Endothelial cell (in vitro differentiated cells): ENCODE data around the gene AGBL1. TPM values are rescaled to one million over a fixed set of nuclear protein-coding genes. Genes with fewer than 3 reads are reported as not detected.
"Not testable (repeated sequence)": the region's sequence is repeated elsewhere in the genome, so short reads cannot be mapped to it uniquely, and the experiment has no call there.

Experiments used
- DNase-seq: peaks from one replicate; pipeline ENCODE4 v3.0.0; 2021; ENCODE audit warnings: low spot score
- H3K27ac Mint-ChIP-seq: one replicate; pipeline ENCODE4 v1.8.0; 2021; ENCODE audit warnings: mixed read lengths, inconsistent platforms; ENCODE audit not compliant: unreplicated experiment
- H3K27me3 Mint-ChIP-seq: one replicate; pipeline ENCODE4 v1.8.0; 2021; ENCODE audit warnings: mild to moderate bottlenecking, moderate library complexity, mixed read lengths, inconsistent platforms; ENCODE audit not compliant: unreplicated experiment
- H3K36me3 Mint-ChIP-seq: one replicate; pipeline ENCODE4 v1.8.0; 2021; ENCODE audit warnings: mild to moderate bottlenecking, low read depth, mixed read lengths, inconsistent platforms; ENCODE audit not compliant: unreplicated experiment
- H3K4me1 Mint-ChIP-seq: one replicate; pipeline ENCODE4 v1.8.0; 2021; ENCODE audit warnings: mild to moderate bottlenecking, mixed read lengths, inconsistent platforms; ENCODE audit not compliant: unreplicated experiment
- H3K4me3 Mint-ChIP-seq: one replicate; pipeline ENCODE4 v1.8.0; 2021; ENCODE audit warnings: mild to moderate bottlenecking, mixed read lengths, inconsistent platforms; ENCODE audit not compliant: unreplicated experiment
- H3K9me3 Mint-ChIP-seq: one replicate; pipeline ENCODE4 v1.8.0; 2021; ENCODE audit warnings: mixed read lengths, inconsistent platforms; ENCODE audit not compliant: unreplicated experiment
- CTCF ChIP-seq: fragments of 200-600 bp; sonication (generic); IDR thresholded peaks from one replicate; pipeline ENCODE4 v1.5.0; 2021; ENCODE audit warnings: antibody characterized with exemption; ENCODE audit not compliant: unreplicated experiment
- total RNA-seq: library from RNA; stranded (reverse); fragmentation: NEBNext Ultra II Directional; extraction: Animal tissue kit (Norgen Biotek cat#: 25700); gene quantifications from one replicate; pipeline ENCODE4 v1.2.1, GENCODE V29; 2021; ENCODE audit not compliant: unreplicated experiment

AGBL1 gene
- total RNA-seq, 1 donor from 2014 or later: 0.03 TPM

- H3K4me3 Mint-ChIP-seq: no peak overlapping the region
- no peak for TF ChIP-seq CTCF
- H3K4me1 Mint-ChIP-seq: peaks cover 12% of the 10 kb centered on the region
- peak; percentile 7 for DNase-seq
- no peaks in the 10 kb centered on the region for H3K27me3 Mint-ChIP-seq
- no peaks in the 10 kb centered on the region for H3K36me3 Mint-ChIP-seq
- no peaks in the 10 kb centered on the region for H3K9me3 Mint-ChIP-seq
- H3K27ac Mint-ChIP-seq: peak overlapping the region; percentile 39
Measured at GRCh38 chr15:87038404-87038803, 958.7 kb downstream of the AGBL1 start.

- not testable (repeated sequence) for H3K27me3 Mint-ChIP-seq, H3K9me3 Mint-ChIP-seq, H3K4me1 Mint-ChIP-seq, H3K4me3 Mint-ChIP-seq, H3K27ac Mint-ChIP-seq, DNase-seq, H3K36me3 Mint-ChIP-seq
Measured at GRCh38 chr15:87042619-87043018, 962.9 kb downstream of the AGBL1 start.

- Mint-ChIP-seq H3K4me3 (no peak overlapping the region), H3K4me1 (no peaks in the 10 kb centered on the region), H3K36me3 (no peaks in the 10 kb centered on the region), H3K27ac (no peak overlapping the region), H3K9me3 (no peaks in the 10 kb centered on the region), H3K27me3 (no peaks in the 10 kb centered on the region)
- TF ChIP-seq CTCF: no peak
- DNase-seq: no peak
Measured at GRCh38 chr15:87045746-87046145, 966.1 kb downstream of the AGBL1 start.

- TF ChIP-seq CTCF: no peak
- Mint-ChIP-seq H3K27ac (no peak overlapping the region), H3K4me1 (no peaks in the 10 kb centered on the region), H3K36me3 (no peaks in the 10 kb centered on the region), H3K9me3 (no peaks in the 10 kb centered on the region), H3K4me3 (no peak overlapping the region), H3K27me3 (no peaks in the 10 kb centered on the region)
- DNase-seq: no peak
Measured at GRCh38 chr15:87047203-87047965, 967.7 kb downstream of the AGBL1 start.
